Sigmoid colon (tissue), 7 donors: Measurements from ENCODE around the gene SMIM10L1. TPM values are rescaled to one million over a fixed set of nuclear protein-coding genes. Genes with fewer than 3 reads are reported as not detected.

ENCODE experiments used
- DNase-seq: peaks from one replicate; pipeline ENCODE4 v3.0.0-alpha.2; 2019
- H3K27ac ChIP-seq, 4 donors: fragments of 200-600 bp; sonication (generic); one replicate each; pipeline ENCODE4 v1.5.1; 2016 to 2019; ENCODE audit warnings: mild to moderate bottlenecking in 1 of 4
- H3K27me3 ChIP-seq, 3 donors: fragments of 200-600 bp; sonication (generic); one replicate each; pipeline ENCODE4 v1.5.1; 2019; ENCODE audit warnings: mild to moderate bottlenecking in 1 of 3
- H3K36me3 ChIP-seq, 4 donors: fragments of 200-600 bp; sonication (generic); one replicate each; pipeline ENCODE4 v1.5.1; 2016 to 2019
- H3K4me1 ChIP-seq, 4 donors: fragments of 200-600 bp; sonication (generic); one replicate each; pipeline ENCODE4 v1.5.1; 2017 to 2019
- H3K4me3 ChIP-seq, 4 donors: fragments of 200-600 bp; sonication (generic); one replicate each; pipeline ENCODE4 v1.5.1; 2017 to 2019; ENCODE audit warnings: mild to moderate bottlenecking in 2 of 4, moderate library complexity in 1 of 4
- H3K9me3 ChIP-seq, 4 donors: fragments of 200-600 bp in 3 of 4; sonication (generic) in 3 of 4; one replicate each; pipeline versions ENCODE4 v1.5.1 to v1.6.1; 2013 to 2019
- EP300 ChIP-seq, 4 donors: sonication (generic); formaldehyde crosslinking; IDR thresholded peaks; one replicate each; pipeline ENCODE4 v1.6.1; 2017; ENCODE audit warnings: antibody characterized with exemption in 4 of 4
- POLR2A ChIP-seq, 2 donors: fragments of 450-650 bp; IDR thresholded peaks; one replicate each; pipeline ENCODE4 v1.6.1; 2016; ENCODE audit warnings: antibody characterized with exemption in 2 of 2, mild to moderate bottlenecking in 2 of 2, moderate library complexity in 2 of 2
- POLR2AphosphoS5 ChIP-seq, 4 donors: sonication (generic); formaldehyde crosslinking; IDR thresholded peaks; one replicate each; pipeline ENCODE4 v1.6.1; 2017; ENCODE audit warnings: antibody characterized with exemption in 4 of 4
- WGBS, 2 donors: extraction: QIAGEN DNeasy Blood & Tissue Kit; methylation state at CpG; one replicate each; pipeline ENCODE4 v1.1.7; 2013; 5-methylcytosine and 5-hydroxymethylcytosine counted together
- intact Hi-C: fragments of 100-400 bp; cut with DNase I; formaldehyde crosslinking; loops from one replicate; pipeline ENCODE4 v1.15.1; 2023
- polyA plus RNA-seq, 3 donors: library from polyadenylated mRNA; stranded (reverse); fragments of 200-250 nt; gene quantifications; one replicate each; pipeline ENCODE4 v1.2.3, GENCODE V29; 2013
- total RNA-seq, 4 donors: library from RNA; depleted of rRNA; stranded (reverse); fragments of >200 nt; gene quantifications; one replicate each; pipeline ENCODE4 v1.1.0, GENCODE V29; 2016
- TF ChIP-seq, protein P1 (sequence below), 4 experiments: fragments of 450-650 bp in 3 of 4; fragments of 200-600 bp in 1 of 4; IDR thresholded peaks; one replicate each; pipeline ENCODE4 v1.5.1; 2016 to 2019; ENCODE audit warnings: antibody characterized with exemption in 4 of 4, mild to moderate bottlenecking in 3 of 4, moderate library complexity in 2 of 4
- donor health status: healthy with polysubstance abuse.
- donor health status: Bipolar disorder and iron deficiency.
- donor health status: healthy.

Gene SMIM10L1
- total and polyA plus RNA-seq, 7 donors = 7.6 to 17.8 (median 11.1) TPM

DNA sequence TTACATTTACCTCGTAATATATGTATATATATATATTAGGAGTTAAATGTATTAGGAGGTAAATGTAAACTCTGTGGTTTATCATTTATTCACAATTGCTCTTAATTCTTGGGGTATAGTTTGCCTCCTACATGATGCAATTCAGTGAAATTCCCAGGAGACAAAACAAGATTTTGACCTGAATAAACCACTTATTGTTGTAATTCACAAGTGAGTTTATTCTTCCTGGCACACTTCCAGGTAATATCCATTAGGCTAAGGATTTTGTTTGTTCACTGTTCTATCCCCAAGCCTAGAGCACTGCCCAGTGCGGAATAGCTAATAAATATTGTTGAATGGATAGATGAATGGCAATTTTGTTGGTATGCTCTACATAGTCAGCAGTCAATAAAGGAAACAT, 3.0 kb downstream of the SMIM10L1 start:
- no peak for DNase-seq

DNA sequence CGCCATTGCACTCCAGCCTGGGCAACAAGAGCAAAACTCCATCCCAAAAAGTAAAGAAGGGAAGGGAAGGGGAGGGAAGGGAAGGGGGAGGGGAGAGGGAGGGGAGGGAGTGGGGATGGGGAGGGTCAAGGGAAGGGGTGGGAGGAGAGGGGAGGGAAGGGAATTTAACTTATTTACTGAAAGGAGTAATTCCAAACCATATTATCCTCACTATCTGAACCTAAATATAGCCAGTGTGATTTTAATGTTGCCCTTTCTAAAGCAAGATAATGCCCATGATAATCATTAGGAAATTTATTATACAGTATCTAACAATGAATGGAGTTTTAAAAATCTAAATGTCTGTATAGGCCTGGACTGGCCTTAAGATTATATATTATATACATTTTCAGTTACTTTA, 7.3 kb downstream of the SMIM10L1 start:
- Histone ChIP-seq H3K27me3 (no peaks in the 10 kb centered on the region), H3K4me3 (no peak overlapping the region), H3K27ac (no peak overlapping the region), H3K36me3 (no peaks in the 10 kb centered on the region), H3K4me1 (peaks cover 0 to 10% (median under 1%) of the 10 kb centered on the region in 4 donors), H3K9me3 (no peaks in the 10 kb centered on the region)
- 95 to 96% methylated on average over 1 of the region's 1 CpG for WGBS, 2 donors
- DNase-seq = no peak
- intact Hi-C loops = loop anchor here (10.0 kb wide), 1 partner anchor 813 kb away; no protein-coding TSS in a partner anchor
- TF ChIP-seq POLR2A (IDR thresholded peaks at IDR 0.05) (no peak), EP300 (IDR thresholded peaks at IDR 0.05) (no peak), POLR2AphosphoS5 (IDR thresholded peaks at IDR 0.05) (no peak)
- TF ChIP-seq, protein P1, sequence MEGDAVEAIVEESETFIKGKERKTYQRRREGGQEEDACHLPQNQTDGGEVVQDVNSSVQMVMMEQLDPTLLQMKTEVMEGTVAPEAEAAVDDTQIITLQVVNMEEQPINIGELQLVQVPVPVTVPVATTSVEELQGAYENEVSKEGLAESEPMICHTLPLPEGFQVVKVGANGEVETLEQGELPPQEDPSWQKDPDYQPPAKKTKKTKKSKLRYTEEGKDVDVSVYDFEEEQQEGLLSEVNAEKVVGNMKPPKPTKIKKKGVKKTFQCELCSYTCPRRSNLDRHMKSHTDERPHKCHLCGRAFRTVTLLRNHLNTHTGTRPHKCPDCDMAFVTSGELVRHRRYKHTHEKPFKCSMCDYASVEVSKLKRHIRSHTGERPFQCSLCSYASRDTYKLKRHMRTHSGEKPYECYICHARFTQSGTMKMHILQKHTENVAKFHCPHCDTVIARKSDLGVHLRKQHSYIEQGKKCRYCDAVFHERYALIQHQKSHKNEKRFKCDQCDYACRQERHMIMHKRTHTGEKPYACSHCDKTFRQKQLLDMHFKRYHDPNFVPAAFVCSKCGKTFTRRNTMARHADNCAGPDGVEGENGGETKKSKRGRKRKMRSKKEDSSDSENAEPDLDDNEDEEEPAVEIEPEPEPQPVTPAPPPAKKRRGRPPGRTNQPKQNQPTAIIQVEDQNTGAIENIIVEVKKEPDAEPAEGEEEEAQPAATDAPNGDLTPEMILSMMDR (IDR thresholded peaks at IDR 0.05) = no peak

More for the DNA sequence above, 3.0 kb downstream of the SMIM10L1 start:
- WGBS, 2 donors = 86 to 95% methylated on average over 2 of the region's 2 CpGs
- H3K4me3 ChIP-seq = no peak overlapping the region
- H3K36me3 ChIP-seq = no peaks in the 10 kb centered on the region
- H3K9me3 ChIP-seq = no peaks in the 10 kb centered on the region
- no peak for TF ChIP-seq POLR2A (IDR thresholded peaks at IDR 0.05)
- no peaks in the 10 kb centered on the region for H3K27me3 ChIP-seq
- intact Hi-C loops = loop anchor here (10.0 kb wide), 1 partner anchor 809 kb away; no protein-coding TSS in a partner anchor
- H3K27ac ChIP-seq = no peak overlapping the region
- H3K4me1 ChIP-seq = peaks cover 0 to 40% (median 31%) of the 10 kb centered on the region in 4 donors

DNA sequence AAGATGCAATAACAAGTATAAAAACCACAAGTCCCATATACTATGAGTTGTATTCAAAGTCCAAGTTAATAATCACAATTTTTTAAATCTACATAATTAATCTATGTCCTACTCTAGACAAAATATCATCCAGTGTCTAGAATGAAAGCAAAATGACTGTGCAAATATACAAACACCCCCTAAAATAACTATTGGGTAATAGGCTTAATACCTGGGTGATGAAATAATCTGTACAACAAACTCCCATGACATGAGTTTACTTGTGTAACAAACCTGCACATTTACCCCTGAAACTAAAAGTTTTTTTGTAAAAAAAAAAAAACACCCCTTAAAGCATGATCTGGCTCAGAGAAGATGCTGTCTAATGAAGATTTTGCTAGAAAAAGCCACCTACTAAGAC, 11.5 kb downstream of the SMIM10L1 start:
- TF ChIP-seq POLR2AphosphoS5 (IDR thresholded peaks at IDR 0.05) (no peak), POLR2A (IDR thresholded peaks at IDR 0.05) (no peak), EP300 (IDR thresholded peaks at IDR 0.05) (no peak)
- intact Hi-C loops = no loop called here

DNA sequence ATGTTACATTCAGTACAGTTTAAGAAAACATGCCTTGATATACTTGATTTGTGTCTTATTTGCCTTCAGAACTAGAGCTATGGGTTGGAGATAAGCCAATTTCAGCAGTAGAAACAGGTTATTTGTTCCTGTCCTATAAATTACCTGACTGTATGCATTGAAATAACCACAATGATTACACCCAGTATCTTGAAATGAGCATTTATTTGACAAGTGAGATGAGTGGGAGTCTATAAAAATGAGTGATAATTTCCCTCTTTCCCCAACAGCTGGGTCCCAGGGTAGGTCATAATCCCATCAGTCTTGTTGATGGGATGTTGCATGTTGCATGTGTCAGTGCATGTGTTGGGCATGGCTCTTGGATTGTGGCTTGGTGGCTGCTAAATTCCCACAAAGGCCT, 12.0 kb downstream of the SMIM10L1 start:
- H3K36me3 ChIP-seq = no peaks in the 10 kb centered on the region
- no peak overlapping the region for H3K27ac ChIP-seq
- intact Hi-C loops = no loop called here
- H3K4me1 ChIP-seq = no peaks in the 10 kb centered on the region
- no peak overlapping the region for H3K4me3 ChIP-seq
- TF ChIP-seq POLR2AphosphoS5 (IDR thresholded peaks at IDR 0.05) = no peak
- no peak for TF ChIP-seq EP300 (IDR thresholded peaks at IDR 0.05)
- no peak for TF ChIP-seq POLR2A (IDR thresholded peaks at IDR 0.05)
- TF ChIP-seq, protein P1 (IDR thresholded peaks at IDR 0.05) = no peak
- H3K27me3 ChIP-seq = no peaks in the 10 kb centered on the region
- DNase-seq = no peak
- no peaks in the 10 kb centered on the region for H3K9me3 ChIP-seq

More for the DNA sequence above, 11.5 kb downstream of the SMIM10L1 start:
- no peak for DNase-seq
- Histone ChIP-seq H3K4me1 (no peaks in the 10 kb centered on the region), H3K36me3 (no peaks in the 10 kb centered on the region), H3K27me3 (no peaks in the 10 kb centered on the region), H3K27ac (no peak overlapping the region), H3K4me3 (no peak overlapping the region), H3K9me3 (no peaks in the 10 kb centered on the region)

DNA sequence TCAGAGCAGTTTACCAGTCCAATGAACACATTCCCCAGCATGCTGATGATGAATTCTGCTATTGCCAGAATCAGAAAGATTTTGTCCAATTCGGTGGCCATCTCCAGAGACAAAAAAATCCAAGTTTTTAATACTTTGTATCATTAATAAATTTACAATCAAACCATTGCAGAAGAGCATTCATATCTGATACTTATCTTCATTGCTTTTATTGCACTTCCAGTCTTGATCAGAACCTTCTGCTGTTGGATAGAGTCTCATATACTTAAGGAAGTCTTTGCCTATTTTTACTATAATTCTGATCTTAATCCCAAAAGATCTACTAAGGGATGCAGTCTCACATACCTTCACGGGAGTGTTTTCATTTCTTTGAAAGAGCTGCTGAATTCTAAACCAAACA, 15.8 kb downstream of the SMIM10L1 start, which contains the start of gene TAS2R42:
TAS2R42 (minus strand) TSS at position 101 of the 400 bp plus-strand sequence; CDS start at position 101, 0 bp downstream.
- 77% methylated on average over 2 of the region's 2 CpGs for WGBS, 2 donors
- Histone ChIP-seq H3K27ac (no peak within 1 kb of the TSS), H3K9me3 (no peaks in the 10 kb centered on the region), H3K27me3 (no peaks in the 10 kb centered on the region), H3K4me1 (no peaks in the 10 kb centered on the region), H3K36me3 (no peaks in the 10 kb centered on the region), H3K4me3 (no peak within 1 kb of the TSS)
- TF ChIP-seq POLR2A (IDR thresholded peaks at IDR 0.05) (no peak), EP300 (IDR thresholded peaks at IDR 0.05) (no peak), POLR2AphosphoS5 (IDR thresholded peaks at IDR 0.05) (no peak)
- TF ChIP-seq, protein P1 (IDR thresholded peaks at IDR 0.05) = no peak
- intact Hi-C loops = no loop called here
- DNase-seq = no peak

DNA sequence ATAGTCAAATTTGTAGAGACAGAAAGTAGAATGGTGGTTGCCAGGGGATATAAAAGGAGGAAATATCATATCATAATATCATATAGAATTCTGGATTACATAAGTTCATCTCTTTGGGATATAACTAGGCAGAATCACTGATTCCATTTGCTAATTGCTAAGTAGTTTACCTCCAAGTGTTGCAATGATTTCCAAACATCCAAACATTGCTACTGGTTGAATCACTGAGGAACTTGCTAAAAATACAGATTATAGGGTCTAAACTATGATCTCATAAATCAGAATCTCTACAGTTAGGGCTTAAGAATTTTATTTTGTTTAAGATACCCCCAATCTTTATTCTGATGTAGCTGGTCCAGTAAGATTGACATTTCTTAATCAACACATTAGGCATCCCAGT, 31.8 kb downstream of the SMIM10L1 start:
- no peaks in the 10 kb centered on the region for H3K27me3 ChIP-seq
- intact Hi-C loops = no loop called here
- TF ChIP-seq, protein P1 (IDR thresholded peaks at IDR 0.05) = no peak
- TF ChIP-seq POLR2AphosphoS5 (IDR thresholded peaks at IDR 0.05) (no peak), EP300 (IDR thresholded peaks at IDR 0.05) (no peak), POLR2A (IDR thresholded peaks at IDR 0.05) (no peak)
- H3K27ac ChIP-seq = no peak overlapping the region
- no peak overlapping the region for H3K4me3 ChIP-seq
- no peaks in the 10 kb centered on the region for H3K4me1 ChIP-seq
- H3K9me3 ChIP-seq = peaks cover 0 to 3% (median 0%) of the 10 kb centered on the region in 4 donors
- no peak for DNase-seq
- H3K36me3 ChIP-seq = no peaks in the 10 kb centered on the region
